ENCODE results near the gene MMAA.

DNA sequence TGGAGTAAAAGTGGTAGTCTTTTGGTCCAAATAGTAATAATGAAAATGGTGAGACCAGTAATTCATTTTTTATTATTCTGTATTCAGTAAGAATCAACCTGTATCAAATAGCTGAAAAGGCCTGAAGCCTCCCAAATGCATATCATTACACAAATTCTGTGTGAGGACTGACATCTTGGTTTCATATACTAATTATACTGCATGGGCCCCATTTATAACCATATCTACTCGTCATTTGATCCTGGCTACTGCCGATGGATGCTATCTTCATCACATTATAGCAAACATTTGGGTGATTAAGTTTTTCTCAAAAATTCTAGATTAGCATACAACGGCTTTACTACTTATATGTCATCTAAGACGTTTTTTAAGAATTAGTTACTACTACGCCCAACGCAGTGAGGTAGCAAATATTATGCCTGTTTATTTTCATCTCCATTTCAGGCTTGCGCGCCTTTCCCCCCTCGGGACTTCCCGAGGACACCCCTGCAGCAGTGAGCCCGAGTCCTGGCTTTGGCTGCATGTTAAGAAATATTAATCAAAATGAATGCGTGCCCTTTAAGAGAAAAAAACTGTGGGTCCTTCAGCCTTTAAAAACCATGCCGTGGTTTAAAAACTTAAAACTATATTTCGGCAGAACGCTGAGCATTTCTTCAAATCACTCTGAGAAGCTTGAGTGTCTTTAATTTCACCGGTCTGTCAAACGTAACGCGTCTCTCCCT is 814 bp upstream of the MMAA start:
- no peak for TF ChIP-seq POLR2A (IDR thresholded peaks at IDR 0.05; ENCODE audit: low read depth, low read length)
- no peak for TF ChIP-seq SPI1 (IDR thresholded peaks at IDR 0.05; ENCODE audit: low read depth, low read length)

Measured in GM12891 (cell line).